Nephron progenitor cell (in vitro differentiated cells): ENCODE data around the gene ERBB4.

Experiments
- DNase-seq: peaks from one replicate; pipeline ENCODE4 v3.0.0; 2021
- H3K27ac Mint-ChIP-seq: 2 replicates; pipeline ENCODE4 v1.8.0; 2021; ENCODE audit warnings: mild to moderate bottlenecking, moderate library complexity, mixed read lengths
- H3K27me3 Mint-ChIP-seq: 2 replicates; pipeline ENCODE4 v1.8.0; 2021; ENCODE audit warnings: mild to moderate bottlenecking, low read depth, mixed read lengths; ENCODE audit not compliant: poor library complexity
- H3K36me3 Mint-ChIP-seq: 2 replicates; pipeline ENCODE4 v1.8.0; 2021; ENCODE audit warnings: low read depth, mixed read lengths
- H3K4me1 Mint-ChIP-seq: 2 replicates; pipeline ENCODE4 v1.8.0; 2021; ENCODE audit warnings: mixed read lengths
- H3K4me3 Mint-ChIP-seq: 2 replicates; pipeline ENCODE4 v1.8.0; 2021; ENCODE audit warnings: mild to moderate bottlenecking, moderate library complexity, mixed read lengths
- H3K9me3 Mint-ChIP-seq: 2 replicates; pipeline ENCODE4 v1.8.0; 2021; ENCODE audit warnings: mild to moderate bottlenecking, moderate library complexity, mixed read lengths
- TF ChIP-seq, protein P1 (sequence below): fragments of 200-600 bp; sonication (generic); IDR thresholded peaks from 2 replicates; pipeline ENCODE4 v1.5.0; 2021; ENCODE audit warnings: antibody characterized with exemption

ERBB4 gene

GRCh38 chr2:212537726-212538304, 787 bp downstream of the ERBB4 start:
- Mint-ChIP-seq H3K27ac (no peak overlapping the region), H3K27me3 (peaks cover 93% of the 10 kb centered on the region), H3K36me3 (no peaks in the 10 kb centered on the region), H3K4me1 (peaks cover 19% of the 10 kb centered on the region), H3K9me3 (no peaks in the 10 kb centered on the region), H3K4me3 (peak overlapping the region; percentile 86)
- TF ChIP-seq, protein P1, sequence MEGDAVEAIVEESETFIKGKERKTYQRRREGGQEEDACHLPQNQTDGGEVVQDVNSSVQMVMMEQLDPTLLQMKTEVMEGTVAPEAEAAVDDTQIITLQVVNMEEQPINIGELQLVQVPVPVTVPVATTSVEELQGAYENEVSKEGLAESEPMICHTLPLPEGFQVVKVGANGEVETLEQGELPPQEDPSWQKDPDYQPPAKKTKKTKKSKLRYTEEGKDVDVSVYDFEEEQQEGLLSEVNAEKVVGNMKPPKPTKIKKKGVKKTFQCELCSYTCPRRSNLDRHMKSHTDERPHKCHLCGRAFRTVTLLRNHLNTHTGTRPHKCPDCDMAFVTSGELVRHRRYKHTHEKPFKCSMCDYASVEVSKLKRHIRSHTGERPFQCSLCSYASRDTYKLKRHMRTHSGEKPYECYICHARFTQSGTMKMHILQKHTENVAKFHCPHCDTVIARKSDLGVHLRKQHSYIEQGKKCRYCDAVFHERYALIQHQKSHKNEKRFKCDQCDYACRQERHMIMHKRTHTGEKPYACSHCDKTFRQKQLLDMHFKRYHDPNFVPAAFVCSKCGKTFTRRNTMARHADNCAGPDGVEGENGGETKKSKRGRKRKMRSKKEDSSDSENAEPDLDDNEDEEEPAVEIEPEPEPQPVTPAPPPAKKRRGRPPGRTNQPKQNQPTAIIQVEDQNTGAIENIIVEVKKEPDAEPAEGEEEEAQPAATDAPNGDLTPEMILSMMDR = no peak
- DNase-seq = peak; percentile 44

GRCh38 chr2:212536817-212537725, 1.5 kb downstream of the ERBB4 start:
- H3K4me3 Mint-ChIP-seq = peak overlapping the region; percentile 84
- H3K27ac Mint-ChIP-seq = no peak overlapping the region
- no peaks in the 10 kb centered on the region for H3K9me3 Mint-ChIP-seq
- peak; percentile 37 for DNase-seq
- peaks cover 19% of the 10 kb centered on the region for H3K4me1 Mint-ChIP-seq
- TF ChIP-seq, protein P1 = no peak
- H3K27me3 Mint-ChIP-seq = peaks cover 91% of the 10 kb centered on the region
- no peaks in the 10 kb centered on the region for H3K36me3 Mint-ChIP-seq

- TF ChIP-seq, protein P1 = no peak
- peaks cover 82% of the 10 kb centered on the region for H3K27me3 Mint-ChIP-seq
- DNase-seq = peak; percentile 35
These were observed 2.4 kb downstream of the ERBB4 start for GRCh38 chr2:212535996-212536816.

GRCh38 chr2:212534336-212534735, 4.3 kb downstream of the ERBB4 start:
- Mint-ChIP-seq H3K27me3 (peaks cover 64% of the 10 kb centered on the region), H3K9me3 (no peaks in the 10 kb centered on the region)

More at GRCh38 chr2:212535996-212536816, 2.4 kb downstream of the ERBB4 start:
- Mint-ChIP-seq H3K9me3 (no peaks in the 10 kb centered on the region), H3K36me3 (no peaks in the 10 kb centered on the region), H3K27ac (no peak overlapping the region), H3K4me1 (peaks cover 19% of the 10 kb centered on the region), H3K4me3 (peak overlapping the region; percentile 84)

GRCh38 chr2:212532585-212532984, 6.0 kb downstream of the ERBB4 start:
- no peaks in the 10 kb centered on the region for H3K36me3 Mint-ChIP-seq
- peaks cover 46% of the 10 kb centered on the region for H3K27me3 Mint-ChIP-seq
- H3K27ac Mint-ChIP-seq = no peak overlapping the region
- H3K4me3 Mint-ChIP-seq = no peak overlapping the region
- DNase-seq = no peak
- H3K9me3 Mint-ChIP-seq = no peaks in the 10 kb centered on the region
- TF ChIP-seq, protein P1 = peak; percentile 21
- H3K4me1 Mint-ChIP-seq = peaks cover 14% of the 10 kb centered on the region

More at GRCh38 chr2:212534336-212534735, 4.3 kb downstream of the ERBB4 start:
- Mint-ChIP-seq H3K27ac (no peak overlapping the region), H3K4me1 (peaks cover 19% of the 10 kb centered on the region), H3K36me3 (no peaks in the 10 kb centered on the region), H3K4me3 (no peak overlapping the region)
- TF ChIP-seq, protein P1 = no peak
- DNase-seq = no peak
